Transverse colon (tissue), 4 donors: Measurements from ENCODE around the gene AGAP1.

Experiments
- CTCF ChIP-seq, 5 experiments: fragments of 200-600 bp in 3 of 5; fragments of 450-650 bp in 2 of 5; sonication (generic) in 3 of 5; IDR thresholded peaks; 1 replicate in 2 of 5; 2 replicates in 3 of 5; pipeline ENCODE4 v1.5.1; 2016 to 2017; ENCODE audit warnings: antibody characterized with exemption in 5 of 5, inconsistent platforms in 3 of 5, mild to moderate bottlenecking in 2 of 5, moderate library complexity in 1 of 5
- EP300 ChIP-seq: sonication (generic); formaldehyde crosslinking; IDR thresholded peaks from one replicate; pipeline ENCODE4 v1.6.1; 2017; ENCODE audit warnings: antibody characterized with exemption, low read depth
- POLR2A ChIP-seq: fragments of 450-650 bp; IDR thresholded peaks from one replicate; pipeline ENCODE4 v1.6.1; 2016; ENCODE audit warnings: antibody characterized with exemption, mild to moderate bottlenecking, moderate library complexity
- POLR2AphosphoS5 ChIP-seq, 3 donors: sonication (generic); formaldehyde crosslinking; IDR thresholded peaks; one replicate each; pipeline ENCODE4 v1.6.1; 2016; ENCODE audit warnings: antibody characterized with exemption in 3 of 3

GRCh38 chr2:235600926-235601325 is 107.1 kb downstream of the AGAP1 start:
- no peak for TF ChIP-seq POLR2A
- no peak for TF ChIP-seq CTCF (IDR thresholded peaks at IDR 0.05)
- TF ChIP-seq POLR2AphosphoS5 (IDR thresholded peaks at IDR 0.05): no peak
- TF ChIP-seq EP300: no peak
